GM19328 (cell line): ENCODE data around the gene TRAF3.

ENCODE experiments used
- ATAC-seq: cut with Tn5 transposase; IDR thresholded peaks from one replicate; pipeline ENCODE4 v1.9.1; 2021; ENCODE audit warnings: mild to moderate bottlenecking, moderate library complexity; ENCODE audit not compliant: unreplicated experiment

Gene TRAF3

GRCh38 chr14:102775855-102776760 lies 1.1 kb upstream of the TRAF3 start:
- ATAC-seq = no peak

GRCh38 chr14:102777711-102778337 lies 575 bp downstream of the TRAF3 start:
- peak; percentile 24 for ATAC-seq

DNA sequence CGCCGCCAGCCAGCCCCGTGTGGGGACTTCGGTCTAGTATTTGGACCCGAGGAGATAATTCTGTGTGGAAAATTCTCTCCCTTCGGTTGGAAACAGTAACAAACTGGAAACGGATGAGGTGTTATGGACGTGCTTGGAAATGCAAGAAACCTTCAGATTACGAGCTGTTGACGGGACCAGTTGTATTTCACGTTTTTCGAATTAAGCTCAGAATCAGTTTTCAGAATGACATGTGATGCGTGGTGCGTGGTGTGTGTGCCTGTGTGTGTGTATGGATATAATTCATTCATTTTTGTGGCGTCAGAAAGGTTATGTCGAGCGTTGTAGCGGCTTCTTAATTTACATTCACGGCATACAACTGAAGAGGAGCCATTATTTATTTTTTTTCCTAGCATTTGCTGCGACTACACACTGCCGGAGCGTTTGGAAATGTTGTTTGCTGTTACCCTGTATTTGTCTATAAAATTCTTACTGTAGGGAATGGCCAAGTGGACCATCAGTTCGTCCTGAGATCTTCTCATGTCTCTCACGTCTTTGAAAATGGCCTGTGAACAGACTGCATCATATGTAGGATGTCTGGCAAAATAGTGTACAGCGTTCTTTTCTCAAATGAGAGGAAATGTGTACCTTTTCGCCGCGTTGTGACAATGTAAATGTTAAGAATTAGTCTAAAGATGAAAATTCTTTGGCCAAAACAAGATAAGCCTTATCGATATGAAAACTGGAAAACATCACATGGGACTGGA lies 1.3 kb downstream of the TRAF3 start:
- ATAC-seq = no peak

GRCh38 chr14:102779084-102779462 lies 1.8 kb downstream of the TRAF3 start:
- no peak for ATAC-seq

- no peak for ATAC-seq
Observed at GRCh38 chr14:102779574-102780315, 2.5 kb downstream of the TRAF3 start.

DNA sequence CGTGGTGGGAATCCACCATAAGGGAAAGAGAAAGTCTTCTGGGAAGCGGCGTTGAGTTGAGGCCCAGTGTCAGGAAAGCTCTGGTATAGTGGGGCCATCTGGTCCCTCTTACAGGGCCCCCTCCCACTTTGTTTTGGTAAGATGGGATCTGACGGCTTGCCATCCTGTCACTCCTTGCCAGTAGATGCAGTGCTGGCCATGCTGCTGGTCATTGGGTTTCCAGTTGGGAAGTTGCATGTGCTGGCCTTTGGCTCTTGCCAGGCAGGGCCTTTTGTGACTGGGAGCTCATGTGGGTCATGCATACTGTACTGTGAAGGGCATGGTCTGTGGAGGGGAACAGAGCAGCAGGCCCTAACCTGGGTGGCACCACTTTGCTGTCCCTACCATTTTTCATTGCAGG lies 3.8 kb downstream of the TRAF3 start:
- no peak for ATAC-seq

- no peak for ATAC-seq
Observed at GRCh38 chr14:102782974-102783373, 5.7 kb downstream of the TRAF3 start.

- no peak for ATAC-seq
Observed at GRCh38 chr14:102784892-102785594, 7.8 kb downstream of the TRAF3 start.

GRCh38 chr14:102785595-102785963 lies 8.3 kb downstream of the TRAF3 start:
- no peak for ATAC-seq

GRCh38 chr14:102786768-102787167 lies 9.5 kb downstream of the TRAF3 start:
- ATAC-seq = no peak

DNA sequence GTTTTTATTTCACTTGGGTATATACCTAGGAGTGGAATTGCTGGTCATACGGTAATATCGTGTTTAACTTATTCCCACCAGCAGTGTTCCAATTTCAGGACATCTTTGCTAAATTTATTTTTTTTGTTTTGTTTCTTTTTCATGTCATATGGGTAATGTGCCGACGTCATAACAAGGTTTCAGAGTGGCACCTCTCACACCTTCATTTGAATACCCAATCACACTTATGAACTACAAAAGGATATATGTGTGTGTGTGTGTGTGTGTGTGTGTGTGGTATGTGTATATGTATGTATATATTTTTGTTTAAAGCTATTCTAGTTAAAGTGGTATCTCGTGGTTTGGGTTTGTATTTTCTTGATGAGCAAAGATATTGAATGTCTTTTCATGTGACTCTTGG lies 12.1 kb downstream of the TRAF3 start:
- no peak for ATAC-seq

DNA sequence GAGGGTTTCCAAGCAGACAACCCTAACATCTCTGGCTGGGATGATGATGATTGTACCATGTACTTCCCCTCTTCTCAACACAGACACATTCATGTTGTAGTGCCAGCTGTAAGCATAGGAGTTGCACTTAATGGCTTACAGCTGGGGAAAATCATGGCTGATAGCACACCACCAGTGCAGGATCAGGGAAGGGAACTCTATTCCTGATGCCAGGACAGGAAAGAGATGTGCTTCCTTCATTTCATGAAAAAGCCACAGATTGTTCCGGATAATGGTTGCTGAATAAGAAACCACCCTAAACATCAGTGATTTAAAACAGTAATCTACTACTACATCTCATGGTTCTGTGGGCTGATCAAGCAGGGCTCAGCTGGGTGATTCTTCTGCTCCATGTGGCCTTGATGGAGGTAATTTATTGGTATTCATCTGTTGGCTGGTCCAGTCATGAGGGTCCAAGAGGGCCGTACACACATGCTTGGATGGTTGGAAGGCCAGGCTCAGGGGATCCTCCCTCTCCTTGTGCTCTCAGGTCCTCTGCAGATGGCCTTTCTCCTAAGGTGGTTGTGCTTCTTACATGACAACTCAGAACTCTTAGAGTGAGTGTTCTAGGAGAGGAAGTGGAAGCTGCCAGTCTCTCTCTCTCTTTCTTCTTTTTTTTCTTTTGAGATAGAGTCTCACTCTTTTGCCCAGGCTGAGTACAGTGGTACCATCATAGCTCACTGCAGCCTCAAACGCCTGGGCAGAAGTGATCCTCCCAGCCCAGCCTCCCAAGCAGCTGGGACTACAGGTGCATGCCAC lies 16.5 kb downstream of the TRAF3 start:
- no peak for ATAC-seq

DNA sequence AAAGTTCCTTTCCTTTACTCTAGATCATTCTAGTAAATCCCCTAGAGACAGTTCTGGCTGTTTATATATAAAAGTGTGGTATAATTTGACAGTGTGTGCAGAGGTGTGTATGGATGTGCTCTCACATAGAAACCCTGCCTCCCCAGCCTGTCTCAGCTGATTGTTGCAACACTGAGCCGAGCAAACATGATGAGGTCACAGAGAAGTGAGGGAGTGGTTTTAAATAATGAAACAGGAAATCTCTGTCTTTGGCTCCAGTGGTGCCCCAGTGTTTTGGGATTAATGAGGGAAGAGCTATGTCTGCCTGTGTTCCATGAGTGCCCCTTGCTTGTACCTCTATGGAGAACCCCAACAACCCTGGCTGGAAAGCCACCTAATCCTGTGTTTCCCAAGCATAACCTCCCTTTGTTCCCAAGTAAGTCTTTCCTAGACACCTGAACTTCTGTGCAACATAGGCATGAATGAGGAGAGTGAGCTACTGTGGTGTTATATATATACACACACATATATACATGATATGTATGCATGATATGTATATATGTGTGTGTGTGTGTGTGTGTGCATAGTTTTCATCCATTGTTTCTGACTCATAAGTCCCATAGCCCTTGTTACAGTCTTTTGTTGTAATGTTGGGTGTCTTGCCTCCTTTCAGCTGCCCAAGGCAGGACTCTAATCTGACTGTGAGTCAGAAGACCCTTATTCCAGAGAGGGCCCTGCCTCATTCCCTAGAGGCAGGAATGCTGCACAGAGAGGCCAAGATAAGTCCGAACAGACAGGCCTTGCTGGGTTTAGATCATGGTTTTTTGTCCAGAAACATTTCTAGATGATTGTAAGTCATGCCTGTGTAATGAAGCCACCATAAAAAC lies 18.0 kb downstream of the TRAF3 start:
- ATAC-seq = no peak

DNA sequence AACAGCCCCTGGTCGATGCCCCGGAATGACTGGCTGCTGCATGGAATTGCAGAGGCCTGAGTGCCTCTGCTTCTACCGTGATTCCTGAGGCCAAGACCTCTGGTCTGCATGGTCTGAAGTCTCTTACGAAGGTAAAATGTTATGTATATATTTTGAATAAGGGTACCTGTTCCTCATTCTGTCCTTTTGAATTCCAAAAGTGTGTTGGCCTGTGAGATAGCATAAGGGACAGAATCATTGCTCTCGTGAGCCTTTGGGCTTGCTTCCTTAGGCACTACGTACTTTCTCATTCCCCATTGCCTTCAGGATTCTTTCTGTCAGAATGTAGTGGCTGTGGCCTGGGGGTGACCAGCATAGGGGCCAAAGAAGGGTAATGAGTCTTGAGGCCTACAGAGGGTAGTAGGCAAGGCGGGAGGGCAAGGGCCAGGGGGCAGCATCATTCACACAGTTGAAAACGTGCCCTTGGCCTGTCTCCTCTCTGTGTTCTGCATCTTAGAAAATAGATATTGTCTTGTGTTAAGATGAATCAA lies 19.5 kb downstream of the TRAF3 start:
- ATAC-seq = no peak

DNA sequence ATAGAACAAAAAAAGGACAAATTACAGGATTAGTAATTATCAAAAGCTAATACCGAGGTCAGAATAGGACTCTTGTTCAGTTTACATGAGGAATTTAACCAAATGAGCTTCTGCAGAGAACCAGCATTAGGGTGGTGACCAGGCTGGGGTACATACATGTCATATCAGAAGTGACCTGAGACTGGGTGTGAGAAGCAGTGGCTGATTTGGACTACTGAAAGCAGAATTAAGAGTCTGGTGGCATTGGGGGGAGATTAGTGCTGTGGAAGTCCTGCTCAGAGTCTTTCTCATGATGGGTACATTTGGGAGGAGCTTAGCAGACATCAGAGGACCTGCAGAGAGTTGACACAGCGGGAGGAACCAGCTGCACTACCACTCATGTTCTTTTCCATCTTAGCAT lies 21.7 kb downstream of the TRAF3 start:
- no peak for ATAC-seq

DNA sequence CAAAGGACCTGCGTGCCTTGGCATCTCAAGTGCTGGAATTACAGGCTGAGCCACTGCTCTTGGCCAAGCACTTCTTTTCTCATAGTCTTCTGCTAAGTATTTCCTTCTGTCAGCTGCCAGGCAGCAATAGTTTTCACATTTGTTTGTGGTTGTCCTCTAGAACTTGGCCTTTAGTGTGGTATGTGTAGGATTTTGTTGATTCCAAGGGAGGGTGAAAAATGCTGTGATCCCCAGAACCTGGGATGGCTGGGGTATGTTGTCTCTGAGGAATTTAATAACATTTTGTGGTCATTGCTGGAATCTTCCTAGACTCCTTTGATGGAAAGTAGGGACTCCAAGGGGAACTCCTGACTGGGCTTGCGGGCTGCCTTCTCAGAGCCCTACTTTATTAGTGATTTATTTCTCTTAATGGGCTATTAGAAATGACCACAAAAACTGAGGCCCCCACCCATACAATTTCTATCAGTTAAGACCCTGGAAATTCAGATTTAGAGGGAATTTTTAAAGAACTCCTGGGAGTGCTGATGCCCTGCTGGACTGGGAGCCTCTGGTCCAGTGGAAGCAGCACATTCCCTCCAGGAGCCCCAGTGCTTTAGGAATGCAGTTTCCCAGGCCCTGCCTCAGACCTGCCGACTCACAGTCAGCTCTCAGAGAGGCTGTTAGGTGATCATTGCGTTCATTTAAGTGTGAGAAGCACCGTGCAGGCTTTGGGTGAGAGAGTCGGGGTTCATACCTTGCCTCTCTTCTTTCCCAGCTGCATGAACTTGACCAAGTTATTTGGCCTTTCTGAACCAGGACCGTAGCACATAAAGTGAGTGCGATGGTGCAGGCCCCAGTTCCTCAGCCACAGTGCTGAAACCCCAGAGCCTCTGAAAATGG lies 22.7 kb downstream of the TRAF3 start:
- ATAC-seq = no peak

- no peak for ATAC-seq
Observed at GRCh38 chr14:102802834-102803523, 25.7 kb downstream of the TRAF3 start.
